Suprapubic skin (tissue), 4 donors: ENCODE measurements around the gene PAK2. TPM values are rescaled to one million over a fixed set of nuclear protein-coding genes. Genes with fewer than 3 reads are reported as not detected.

ENCODE experiments used
- DNase-seq, 2 donors: peaks; one replicate each; pipeline ENCODE4 v3.0.0-alpha.2; 2019; ENCODE audit warnings: low spot score in 2 of 2
- H3K27ac ChIP-seq: fragments of 200-600 bp; sonication (generic); one replicate; pipeline ENCODE4 v1.5.1; 2019
- H3K27me3 ChIP-seq: fragments of 200-600 bp; sonication (generic); one replicate; pipeline ENCODE4 v1.5.1; 2019
- H3K36me3 ChIP-seq: fragments of 200-600 bp; sonication (generic); one replicate; pipeline ENCODE4 v1.5.1; 2019
- H3K4me1 ChIP-seq: fragments of 200-600 bp; sonication (generic); one replicate; pipeline ENCODE4 v1.5.1; 2019
- H3K4me3 ChIP-seq: fragments of 200-600 bp; sonication (generic); one replicate; pipeline ENCODE4 v1.5.1; 2019; ENCODE audit warnings: mild to moderate bottlenecking
- H3K9me3 ChIP-seq: fragments of 200-600 bp; sonication (generic); one replicate; pipeline ENCODE4 v1.5.1; 2019
- EP300 ChIP-seq: sonication (generic); formaldehyde crosslinking; IDR thresholded peaks from one replicate; pipeline ENCODE4 v1.6.1; 2017; ENCODE audit warnings: antibody characterized with exemption
- POLR2A ChIP-seq, 2 donors: fragments of 450-650 bp; IDR thresholded peaks; one replicate each; pipeline ENCODE4 v1.6.1; 2017; ENCODE audit warnings: antibody characterized with exemption in 2 of 2, mild to moderate bottlenecking in 2 of 2, moderate library complexity in 2 of 2
- POLR2AphosphoS5 ChIP-seq, 3 donors: sonication (generic); formaldehyde crosslinking; IDR thresholded peaks; one replicate each; pipeline ENCODE4 v1.6.1; 2017; ENCODE audit warnings: antibody characterized with exemption in 3 of 3
- WGBS: methylation state at CpG from one replicate; pipeline ENCODE4 v1.1.5; 2018; 5-methylcytosine and 5-hydroxymethylcytosine counted together
- total RNA-seq, 4 donors: library from RNA; depleted of rRNA; stranded (reverse); fragments of >200 nt; gene quantifications; one replicate each; pipeline ENCODE4 v1.1.0, GENCODE V29; 2016
- TF ChIP-seq, protein P1 (sequence below), 2 donors: fragments of 200-600 bp in 1 of 2; fragments of 450-650 bp in 1 of 2; sonication (generic) in 1 of 2; IDR thresholded peaks; one replicate each; pipeline ENCODE4 v1.5.1; 2016 to 2019; ENCODE audit warnings: antibody characterized with exemption in 2 of 2, mild to moderate bottlenecking in 1 of 2, moderate library complexity in 1 of 2

Gene PAK2
- total RNA-seq, 4 donors from 2014 or later, result 29.6 to 42.8 (median 33.5) TPM

- Histone ChIP-seq H3K4me3 (no peak overlapping the region), H3K9me3 (no peaks in the 10 kb centered on the region), H3K36me3 (no peaks in the 10 kb centered on the region), H3K27ac (no peak overlapping the region), H3K4me1 (peaks cover 10% of the 10 kb centered on the region), H3K27me3 (no peaks in the 10 kb centered on the region)
- no peak for DNase-seq
- TF ChIP-seq, protein P1, sequence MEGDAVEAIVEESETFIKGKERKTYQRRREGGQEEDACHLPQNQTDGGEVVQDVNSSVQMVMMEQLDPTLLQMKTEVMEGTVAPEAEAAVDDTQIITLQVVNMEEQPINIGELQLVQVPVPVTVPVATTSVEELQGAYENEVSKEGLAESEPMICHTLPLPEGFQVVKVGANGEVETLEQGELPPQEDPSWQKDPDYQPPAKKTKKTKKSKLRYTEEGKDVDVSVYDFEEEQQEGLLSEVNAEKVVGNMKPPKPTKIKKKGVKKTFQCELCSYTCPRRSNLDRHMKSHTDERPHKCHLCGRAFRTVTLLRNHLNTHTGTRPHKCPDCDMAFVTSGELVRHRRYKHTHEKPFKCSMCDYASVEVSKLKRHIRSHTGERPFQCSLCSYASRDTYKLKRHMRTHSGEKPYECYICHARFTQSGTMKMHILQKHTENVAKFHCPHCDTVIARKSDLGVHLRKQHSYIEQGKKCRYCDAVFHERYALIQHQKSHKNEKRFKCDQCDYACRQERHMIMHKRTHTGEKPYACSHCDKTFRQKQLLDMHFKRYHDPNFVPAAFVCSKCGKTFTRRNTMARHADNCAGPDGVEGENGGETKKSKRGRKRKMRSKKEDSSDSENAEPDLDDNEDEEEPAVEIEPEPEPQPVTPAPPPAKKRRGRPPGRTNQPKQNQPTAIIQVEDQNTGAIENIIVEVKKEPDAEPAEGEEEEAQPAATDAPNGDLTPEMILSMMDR (IDR thresholded peaks at IDR 0.05), result no peak
- TF ChIP-seq POLR2AphosphoS5 (IDR thresholded peaks at IDR 0.05), result no peak
- no peak for TF ChIP-seq EP300
- TF ChIP-seq POLR2A (IDR thresholded peaks at IDR 0.05), result no peak
- 57% methylated on average over 5 of the region's 5 CpGs for WGBS
Observed at GRCh38 chr3:196706327-196706726, 33.3 kb upstream of the PAK2 start.

DNA sequence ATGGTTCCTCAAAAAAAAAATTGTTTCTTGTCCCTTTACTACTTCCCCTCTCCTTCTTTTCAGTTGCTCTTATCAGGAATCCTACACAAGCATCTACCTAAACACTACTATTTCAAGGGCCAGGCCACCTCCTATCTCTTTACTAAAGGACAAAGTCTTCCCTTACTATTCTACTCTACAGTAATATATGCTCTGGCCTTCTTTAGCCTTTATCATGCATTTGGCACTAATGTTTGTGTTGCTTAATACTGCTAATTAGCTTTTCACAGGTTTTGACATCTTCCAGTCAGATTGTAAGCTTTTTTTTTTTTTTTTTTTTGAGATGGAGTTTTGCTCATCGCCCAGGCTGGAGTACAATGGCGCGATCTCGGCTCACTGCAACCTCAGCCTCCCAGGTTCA is 32.9 kb upstream of the PAK2 start:
- Histone ChIP-seq H3K27me3 (no peaks in the 10 kb centered on the region), H3K4me1 (peaks cover 14% of the 10 kb centered on the region), H3K4me3 (no peak overlapping the region), H3K9me3 (no peaks in the 10 kb centered on the region), H3K36me3 (no peaks in the 10 kb centered on the region), H3K27ac (no peak overlapping the region)
- 80% methylated on average over 4 of the region's 4 CpGs for WGBS
- no peak for DNase-seq
- TF ChIP-seq, protein P1 (IDR thresholded peaks at IDR 0.05), result no peak
- no peak for TF ChIP-seq EP300

DNA sequence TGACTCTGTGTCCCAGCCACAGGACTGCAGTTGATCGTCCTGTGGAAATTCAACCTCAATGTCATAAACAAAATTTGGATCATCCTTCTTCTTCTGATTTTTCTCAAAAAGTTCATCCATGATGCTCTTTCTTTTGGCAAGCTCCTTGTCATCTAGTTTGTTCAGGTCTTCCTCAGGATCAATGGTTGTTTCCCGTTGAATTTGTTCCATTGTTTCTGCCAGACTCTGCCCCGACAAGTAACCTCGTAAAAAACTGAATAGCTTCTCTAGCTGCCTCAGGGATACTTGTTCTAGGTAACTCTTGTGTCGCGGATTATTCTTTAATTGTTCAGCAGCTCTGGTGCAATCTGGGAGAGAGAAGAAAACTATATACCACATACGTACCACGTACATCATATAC is 32.1 kb upstream of the PAK2 start:
- no peak for DNase-seq
- Histone ChIP-seq H3K4me1 (peaks cover 15% of the 10 kb centered on the region), H3K27me3 (no peaks in the 10 kb centered on the region), H3K27ac (no peak overlapping the region), H3K4me3 (no peak overlapping the region), H3K9me3 (no peaks in the 10 kb centered on the region), H3K36me3 (no peaks in the 10 kb centered on the region)
- TF ChIP-seq, protein P1 (IDR thresholded peaks at IDR 0.05), result no peak
- TF ChIP-seq EP300 (no peak), POLR2AphosphoS5 (IDR thresholded peaks at IDR 0.05) (no peak), POLR2A (IDR thresholded peaks at IDR 0.05) (no peak)
- 55% methylated on average over 8 of the region's 8 CpGs for WGBS

GRCh38 chr3:196708467-196708866 is 31.2 kb upstream of the PAK2 start:
- H3K9me3 ChIP-seq, result no peaks in the 10 kb centered on the region
- peaks cover 23% of the 10 kb centered on the region for H3K4me1 ChIP-seq
- DNase-seq, result no peak
- TF ChIP-seq, protein P1 (IDR thresholded peaks at IDR 0.05), result no peak
- TF ChIP-seq POLR2AphosphoS5 (IDR thresholded peaks at IDR 0.05) (no peak), POLR2A (IDR thresholded peaks at IDR 0.05) (no peak), EP300 (no peak)
- WGBS, result 53% methylated on average over 7 of the region's 7 CpGs
- H3K36me3 ChIP-seq, result no peaks in the 10 kb centered on the region
- no peak overlapping the region for H3K27ac ChIP-seq
- no peaks in the 10 kb centered on the region for H3K27me3 ChIP-seq
- H3K4me3 ChIP-seq, result no peak overlapping the region

- no peak for TF ChIP-seq POLR2AphosphoS5 (IDR thresholded peaks at IDR 0.05)
- TF ChIP-seq, protein P1 (IDR thresholded peaks at IDR 0.05), result peak in 1 of 2 donors; percentile 7
- TF ChIP-seq POLR2A (IDR thresholded peaks at IDR 0.05), result peak in 1 of 2 donors; percentile 46
- WGBS, result 0% methylated on average over 1 of the region's 68 CpGs
- peaks cover 27% of the 10 kb centered on the region for H3K4me1 ChIP-seq
- no peaks in the 10 kb centered on the region for H3K27me3 ChIP-seq
- H3K36me3 ChIP-seq, result no peaks in the 10 kb centered on the region
- peak; percentile 86 for DNase-seq
- H3K27ac ChIP-seq, result peak within 1 kb of the TSS; percentile 96
- H3K9me3 ChIP-seq, result no peaks in the 10 kb centered on the region
- H3K4me3 ChIP-seq, result peak within 1 kb of the TSS; percentile 89
Observed at GRCh38 chr3:196711838-196712513, 27.7 kb upstream of the PAK2 start, which contains the start of the genes CEP19 and PIGX. Gene CEP19 (minus strand): TSS chr3:196712250. CDS start chr3:196708657, 3,593 bp downstream. Gene PIGX (plus strand): TSS chr3:196712377.
